GM19455 (cell line): ENCODE measurements around the gene PTCH2.
"Not testable (repeated sequence)": the region's sequence is repeated elsewhere in the genome, so short reads cannot be mapped to it uniquely, and the experiment has no call there.

Experiments used
- ATAC-seq: cut with Tn5 transposase; IDR thresholded peaks from one replicate; pipeline ENCODE4 v1.9.1; 2021; ENCODE audit not compliant: unreplicated experiment

PTCH2 gene

DNA sequence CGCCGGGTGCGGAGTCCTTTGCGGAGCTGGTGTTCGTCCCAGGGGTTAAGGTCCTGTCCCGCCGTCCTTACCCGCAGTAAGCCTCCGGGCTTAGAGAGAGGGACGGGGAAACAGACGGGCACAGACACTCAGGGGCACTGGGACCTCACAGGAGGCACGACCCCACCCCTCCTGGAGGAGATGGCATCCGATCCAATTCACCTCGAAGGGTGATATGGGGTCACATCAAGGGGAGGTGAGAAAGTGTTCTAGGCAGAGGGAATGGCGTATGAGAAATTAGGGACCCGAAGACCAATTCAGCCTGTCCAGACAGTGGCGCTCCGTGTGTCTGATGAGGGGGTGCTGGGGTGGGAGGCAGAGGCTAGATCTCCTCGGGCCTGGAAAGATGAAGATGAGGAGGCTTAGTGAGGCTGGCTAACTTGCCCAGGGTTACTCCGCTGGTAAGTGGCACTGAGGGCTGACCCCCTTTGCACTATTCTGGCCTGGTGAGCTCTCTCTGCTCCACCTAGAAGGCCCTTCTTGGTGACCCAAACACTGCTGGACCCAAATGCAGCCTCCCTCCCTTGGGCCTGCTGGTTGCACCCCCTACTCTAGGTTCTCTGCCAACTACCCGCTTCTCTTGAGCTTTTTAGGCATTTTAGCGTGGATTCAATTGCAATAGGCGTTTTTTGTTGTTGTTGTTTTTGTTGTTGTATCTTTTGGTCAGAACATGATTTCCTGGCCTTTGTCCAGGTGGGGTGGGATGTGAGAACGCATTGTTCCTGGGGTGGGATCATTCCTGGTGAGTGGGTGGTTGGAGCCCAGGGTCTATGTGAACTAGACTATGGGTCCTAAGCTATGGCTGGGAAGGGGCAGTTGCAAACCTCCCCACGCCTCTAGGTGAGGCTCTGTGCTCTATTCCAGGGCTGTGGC lies 22.5 kb downstream of the PTCH2 start:
- peak; percentile 8 for ATAC-seq

DNA sequence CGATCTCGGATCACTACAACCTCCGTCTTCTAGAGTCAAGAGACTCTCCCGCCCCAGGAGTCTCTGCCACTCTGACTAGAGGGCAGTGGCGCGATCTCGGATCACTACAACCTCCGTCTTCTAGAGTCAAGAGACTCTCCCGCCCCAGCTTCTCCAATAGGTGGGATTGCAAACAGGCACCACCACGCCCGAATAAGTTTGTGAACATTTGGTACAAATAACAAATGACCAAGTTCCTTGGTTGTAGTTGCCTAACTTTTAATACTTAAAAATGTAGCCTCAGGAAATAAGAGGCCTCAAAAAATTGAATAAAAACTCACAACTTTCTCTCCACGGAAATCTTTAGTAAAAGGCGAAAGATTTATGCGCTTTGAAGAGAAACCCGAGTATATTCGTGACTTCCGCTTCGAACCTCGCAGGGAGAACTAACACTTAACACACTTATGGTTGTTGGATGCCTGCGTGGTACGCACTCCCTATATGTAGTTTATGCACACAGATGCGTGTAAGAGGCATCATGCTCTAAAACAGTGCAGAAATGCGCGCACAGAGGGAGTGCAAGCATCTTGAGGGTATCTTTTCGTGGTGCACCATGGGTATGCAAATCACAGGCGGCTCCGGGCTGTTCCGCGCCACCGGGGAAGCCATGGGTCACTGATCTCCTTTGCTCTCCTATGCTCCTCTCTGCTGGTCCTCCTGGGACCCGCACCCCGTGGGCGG lies 23.3 kb downstream of the PTCH2 start:
- peak; percentile 74 for ATAC-seq

GRCh38 chr1:44819196-44819607 lies 23.9 kb downstream of the PTCH2 start:
- ATAC-seq: no peak

GRCh38 chr1:44817771-44818495 lies 25.1 kb downstream of the PTCH2 start:
- no peak for ATAC-seq

DNA sequence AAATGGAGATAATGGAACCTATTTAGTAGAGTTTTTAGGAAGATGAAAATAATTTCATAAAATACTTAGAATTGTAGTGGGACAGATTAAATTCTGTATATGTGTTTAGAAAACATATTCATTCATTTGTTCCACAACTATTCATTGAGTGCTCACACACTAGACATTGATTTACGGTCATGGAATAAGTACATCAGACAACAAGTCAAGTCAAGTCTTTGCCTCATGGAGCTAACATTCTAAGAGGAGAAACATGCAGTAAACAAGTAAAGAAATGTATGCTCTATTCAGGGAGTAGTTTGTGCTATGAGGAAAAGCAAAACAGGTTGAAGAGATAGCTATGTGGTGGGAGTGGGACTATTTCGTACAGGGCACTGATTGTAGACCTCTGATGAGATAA lies 25.7 kb downstream of the PTCH2 start:
- ATAC-seq: no peak

GRCh38 chr1:44815926-44816325 lies 27.1 kb downstream of the PTCH2 start:
- not testable (repeated sequence) for ATAC-seq

DNA sequence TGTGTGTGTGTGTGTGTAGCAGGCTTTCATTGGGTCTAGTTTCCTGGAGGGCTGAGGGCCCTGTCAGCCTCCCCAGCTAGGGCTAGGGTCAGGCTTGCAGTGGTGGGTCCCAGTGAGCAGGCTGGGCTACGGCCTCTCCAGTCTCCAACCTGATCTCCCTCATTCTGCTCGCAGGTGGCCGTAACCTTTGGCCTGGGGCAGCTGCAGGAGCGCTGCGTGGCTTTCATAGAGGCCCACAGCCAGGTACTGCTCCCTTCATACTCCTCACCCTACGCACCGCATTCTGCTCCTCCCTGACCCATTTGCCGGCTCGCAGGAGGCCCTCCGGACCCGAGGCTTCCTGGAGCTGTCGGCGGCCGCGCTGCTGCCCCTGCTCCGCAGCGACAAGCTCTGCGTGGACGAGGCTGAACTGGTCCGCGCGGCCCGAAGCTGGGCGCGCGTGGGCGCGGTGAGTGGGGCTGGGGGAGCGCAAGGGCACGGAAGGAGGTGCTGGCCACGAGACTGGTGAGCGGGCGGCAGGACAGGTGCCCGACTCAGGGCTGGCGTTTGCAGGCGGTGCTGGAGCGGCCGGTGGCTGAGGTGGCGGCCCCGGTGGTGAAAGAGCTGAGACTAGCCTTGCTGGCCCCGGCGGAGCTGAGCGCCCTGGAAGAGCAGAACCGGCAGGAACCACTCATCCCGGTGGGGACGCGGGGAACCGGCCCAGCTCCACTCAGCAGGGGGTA lies 30.1 kb downstream of the PTCH2 start:
- no peak for ATAC-seq

DNA sequence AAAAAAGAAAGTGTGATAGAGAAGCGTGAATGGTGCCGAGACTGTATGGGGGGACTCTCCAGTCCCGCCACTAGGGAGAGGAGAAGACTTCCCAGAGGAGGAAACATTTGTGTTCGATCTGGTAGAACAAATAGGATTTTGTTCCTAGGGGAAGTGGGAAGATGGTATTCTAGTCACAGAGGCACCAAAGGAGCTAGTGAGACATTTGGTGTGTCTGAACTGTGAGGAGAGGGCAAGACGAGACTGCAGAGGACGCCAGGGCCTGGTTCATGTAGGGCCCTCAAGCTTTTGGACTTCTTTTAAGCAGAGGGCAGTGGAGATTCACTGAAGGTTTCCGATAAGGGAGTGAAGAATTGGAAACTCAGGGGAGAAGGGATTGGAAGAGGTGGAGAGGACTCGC lies 31.8 kb downstream of the PTCH2 start:
- no peak for ATAC-seq

DNA sequence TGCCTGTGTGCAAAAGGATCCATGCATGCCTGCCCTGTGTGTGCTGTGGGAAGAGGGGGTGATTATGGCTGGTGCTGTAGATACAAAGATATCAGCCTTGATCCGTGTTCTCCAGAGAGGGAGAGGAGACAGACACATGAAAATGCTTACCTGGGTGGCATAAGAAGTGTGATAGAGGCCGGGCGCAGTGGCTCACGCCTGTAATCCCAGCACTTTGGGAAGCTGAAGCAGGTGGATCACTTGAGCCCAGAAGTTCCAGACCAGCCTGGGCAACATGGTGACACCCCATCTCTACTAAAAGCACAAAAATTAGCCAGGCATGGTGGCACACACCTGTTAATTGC lies 32.3 kb downstream of the PTCH2 start:
- not testable (repeated sequence) for ATAC-seq

DNA sequence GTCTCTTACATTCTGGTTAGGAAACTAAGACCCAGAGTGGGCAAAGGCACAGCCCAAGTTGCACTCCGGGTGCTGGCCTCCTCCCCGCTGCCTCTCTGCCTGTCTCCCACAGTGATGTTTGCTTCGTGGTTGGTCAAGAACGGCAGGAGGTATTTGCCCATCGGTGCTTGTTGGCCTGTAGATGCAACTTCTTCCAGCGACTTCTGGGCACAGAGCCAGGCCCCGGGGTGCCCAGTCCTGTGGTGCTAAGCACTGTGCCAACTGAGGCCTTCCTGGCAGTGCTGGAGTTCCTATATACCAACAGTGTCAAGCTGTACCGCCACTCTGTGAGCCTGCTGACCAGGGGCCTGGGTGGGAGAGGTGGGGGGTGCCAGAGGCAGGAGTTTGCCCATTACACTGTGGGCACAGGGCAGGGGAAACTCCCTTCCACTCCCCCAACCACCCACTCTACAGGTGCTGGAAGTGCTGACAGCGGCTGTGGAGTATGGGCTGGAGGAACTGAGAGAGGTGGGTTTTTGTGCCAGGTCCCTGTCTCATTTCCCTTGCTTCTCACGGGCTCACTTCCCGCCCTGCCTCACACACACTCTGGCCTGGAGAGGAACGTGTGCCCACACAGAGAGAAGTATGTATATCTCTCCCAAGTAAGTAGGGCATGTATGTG lies 32.8 kb downstream of the PTCH2 start:
- ATAC-seq: no peak

DNA sequence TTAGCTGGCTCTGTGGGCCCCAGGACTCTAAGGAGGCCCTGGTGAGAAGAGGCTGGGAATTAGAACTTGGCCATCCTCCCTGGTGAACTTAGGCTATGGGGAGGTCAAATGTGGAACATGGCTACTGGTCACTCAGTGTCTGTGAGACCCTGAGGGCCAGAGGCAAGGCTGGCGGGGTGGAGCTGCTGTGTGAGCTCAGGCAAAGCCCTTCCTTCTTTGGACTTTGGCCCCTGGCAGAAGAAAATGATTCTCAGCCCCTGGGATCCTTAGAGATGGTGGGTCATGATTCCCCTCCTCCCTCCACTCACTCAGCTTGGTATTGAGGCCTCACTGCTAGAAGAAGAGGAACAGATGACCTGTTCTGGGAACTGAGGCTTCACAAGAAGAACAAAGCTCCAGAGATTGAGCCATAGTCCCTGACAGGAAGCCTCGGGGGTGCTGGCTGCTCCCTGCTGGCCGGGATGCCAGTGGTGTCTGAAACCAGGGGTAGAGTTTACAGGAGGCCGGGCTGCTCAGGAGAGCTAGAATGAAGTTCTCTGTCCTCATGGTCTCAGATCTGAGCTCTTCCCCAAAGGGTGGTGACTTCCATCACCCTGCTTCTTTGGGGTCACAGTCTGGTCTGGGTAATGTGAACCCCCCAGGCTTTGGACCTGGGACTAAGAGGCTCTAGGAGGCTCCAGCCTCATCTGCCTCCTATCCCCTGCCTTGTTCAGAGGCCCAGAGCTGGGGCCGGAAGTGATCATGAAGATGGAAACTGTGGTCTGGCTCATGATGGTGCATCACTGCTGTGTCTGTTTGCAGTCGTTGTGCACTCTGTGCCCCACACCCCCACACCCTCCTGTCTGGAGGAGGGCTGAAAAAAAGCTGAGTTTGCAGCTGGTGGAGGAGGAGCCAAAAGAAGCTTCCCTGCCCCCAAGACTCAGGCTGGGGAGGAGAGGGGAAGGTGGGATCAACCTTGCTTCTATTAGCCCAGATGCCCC lies 33.8 kb downstream of the PTCH2 start:
- ATAC-seq: peak; percentile 48

GRCh38 chr1:44808063-44808937 lies 34.8 kb downstream of the PTCH2 start, which contains the start of gene BTBD19:
Gene BTBD19 (plus strand): TSS chr1:44808523. CDS start chr1:44808821, 298 bp downstream.
- no peak for ATAC-seq

- no peak for ATAC-seq
Observed at GRCh38 chr1:44807364-44808062, 35.5 kb downstream of the PTCH2 start.

DNA sequence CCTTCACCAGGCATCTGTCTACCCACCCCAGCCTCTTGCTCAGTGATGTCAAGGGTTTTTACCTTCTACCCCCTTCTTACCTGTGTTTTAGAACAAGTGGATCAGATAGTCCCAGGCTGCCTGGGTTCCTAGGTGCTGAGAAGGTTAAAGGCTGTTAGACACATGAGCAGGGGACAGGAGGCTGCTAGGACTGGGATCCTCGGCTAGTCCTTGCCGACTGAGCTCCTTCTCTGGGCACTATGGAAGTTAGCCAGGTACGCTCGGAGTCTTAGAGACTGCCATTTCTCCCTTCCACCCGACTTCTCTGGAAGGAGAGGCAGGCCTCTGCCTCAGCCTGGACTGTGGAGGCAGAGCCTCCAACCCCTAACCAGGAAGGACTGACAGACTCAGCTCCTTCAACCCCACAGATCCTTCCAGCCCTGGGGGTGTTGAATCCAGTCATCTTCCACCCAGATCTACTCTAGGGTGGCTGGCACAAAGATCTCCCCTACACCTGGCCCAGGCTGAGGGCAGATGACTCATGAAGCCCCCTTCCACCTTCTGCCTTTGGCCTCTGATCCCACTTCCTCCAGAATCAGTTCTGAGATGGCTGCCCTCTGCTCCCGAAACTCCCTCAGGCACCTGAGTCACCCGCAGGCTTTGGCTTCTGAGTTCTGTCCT lies 36.2 kb downstream of the PTCH2 start, which contains the start of gene DYNLT4:
TSS of gene DYNLT4 (minus strand) at position 648 of the 660 bp plus-strand sequence. CDS start 683 bp downstream, outside the sequence.
- ATAC-seq: no peak

DNA sequence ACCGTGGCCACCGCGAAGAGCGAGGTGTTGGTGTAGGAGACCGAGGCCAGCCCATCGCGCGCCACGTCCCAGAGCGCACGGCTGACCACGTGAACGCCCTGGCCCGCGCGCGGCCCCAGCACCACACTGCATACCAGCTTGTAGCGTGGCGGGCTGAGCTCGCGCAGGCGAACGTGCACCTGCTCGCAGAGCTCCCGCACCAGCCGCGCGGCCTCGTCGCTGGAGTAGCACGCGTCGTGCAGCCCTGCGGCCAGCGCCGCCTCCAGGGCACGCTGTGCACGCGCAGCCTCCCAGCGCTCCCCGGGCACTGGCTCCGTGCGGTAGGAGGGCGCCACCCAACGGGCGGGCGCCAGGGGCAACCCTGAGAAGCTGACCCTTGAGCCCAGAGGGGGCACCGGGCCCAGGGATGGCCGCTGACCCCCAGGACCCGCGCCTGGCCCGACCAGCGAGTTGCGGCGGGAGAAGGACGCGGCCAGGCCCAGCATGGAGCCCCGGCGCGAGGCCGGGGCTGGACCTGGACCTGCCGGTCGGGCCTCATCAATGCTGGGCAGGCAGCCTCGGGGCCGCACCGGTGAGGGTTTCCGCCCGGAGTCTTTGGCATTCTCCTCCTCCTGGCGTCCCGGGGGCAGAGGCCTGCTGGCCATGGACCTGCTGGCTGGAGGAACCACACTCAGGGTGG lies 36.9 kb downstream of the PTCH2 start:
- no peak for ATAC-seq

- no peak for ATAC-seq
Observed at GRCh38 chr1:44805311-44806024, 37.6 kb downstream of the PTCH2 start.
